ENCODE results near the gene GART.

GRCh38 chr21:33569991-33570390 is 28.1 kb upstream of the GART start:
- TF ChIP-seq POLR2A (IDR thresholded peaks at IDR 0.05; ENCODE audit: low read depth, low read length) (no peak), TCF7 (IDR thresholded peaks at IDR 0.05; ENCODE audit: borderline replicate concordance) (no peak)

All from GM12878 (cell line).